ENCODE data around the gene CLMN.

CLMN gene

GRCh38 chr14:95301527-95302187, 18.1 kb downstream of the CLMN start:
- DNase-seq, result no peak

GRCh38 chr14:95300697-95301526, 18.8 kb downstream of the CLMN start:
- DNase-seq, result no peak

- no peak for DNase-seq
Measured at GRCh38 chr14:95300002-95300696, 19.6 kb downstream of the CLMN start.

- no peak for DNase-seq
Measured at GRCh38 chr14:95299271-95299670, 20.4 kb downstream of the CLMN start.

- DNase-seq, result no peak
Measured at GRCh38 chr14:95297832-95298231, 21.9 kb downstream of the CLMN start.

- DNase-seq, result no peak
Measured at GRCh38 chr14:95296966-95297365, 22.7 kb downstream of the CLMN start.

- no peak for DNase-seq
Measured at GRCh38 chr14:95295600-95296376, 23.9 kb downstream of the CLMN start.

GRCh38 chr14:95294834-95295599, 24.7 kb downstream of the CLMN start:
- peak; percentile 84 for DNase-seq

GRCh38 chr14:95294320-95294719, 25.4 kb downstream of the CLMN start:
- no peak for DNase-seq

GRCh38 chr14:95293449-95293848, 26.3 kb downstream of the CLMN start:
- no peak for DNase-seq

GRCh38 chr14:95292660-95293425, 26.9 kb downstream of the CLMN start:
- DNase-seq, result no peak

- DNase-seq, result no peak
Measured at GRCh38 chr14:95291859-95292542, 27.7 kb downstream of the CLMN start.

GRCh38 chr14:95290871-95291431, 28.8 kb downstream of the CLMN start:
- DNase-seq, result no peak

GRCh38 chr14:95290021-95290420, 29.7 kb downstream of the CLMN start:
- DNase-seq, result no peak

- no peak for DNase-seq
Measured at GRCh38 chr14:95289323-95290010, 30.2 kb downstream of the CLMN start.

GRCh38 chr14:95288672-95289322, 30.9 kb downstream of the CLMN start:
- DNase-seq, result no peak

GRCh38 chr14:95287176-95287754, 32.4 kb downstream of the CLMN start:
- no peak for DNase-seq

- DNase-seq, result no peak
Measured at GRCh38 chr14:95286645-95287044, 33.1 kb downstream of the CLMN start.

GRCh38 chr14:95285566-95285965, 34.1 kb downstream of the CLMN start:
- DNase-seq, result no peak

Measured in NCI-H226 (cell line).